Glutamatergic neuron (in vitro differentiated cells): ENCODE results near the gene ATG9A. TPM values are rescaled to one million over a fixed set of nuclear protein-coding genes. Genes with fewer than 3 reads are reported as not detected.

ENCODE experiments used
- DNase-seq: peaks from one replicate; pipeline ENCODE4 v3.0.0; 2022
- H3K27ac Mint-ChIP-seq: one replicate; pipeline ENCODE4 v1.8.0; 2020; ENCODE audit warnings: mild to moderate bottlenecking, mixed read lengths, inconsistent platforms; ENCODE audit not compliant: unreplicated experiment
- H3K27me3 Mint-ChIP-seq: one replicate; pipeline ENCODE4 v1.8.0; 2020; ENCODE audit warnings: mild to moderate bottlenecking, moderate library complexity, mixed read lengths, inconsistent platforms; ENCODE audit not compliant: unreplicated experiment
- H3K36me3 Mint-ChIP-seq: one replicate; pipeline ENCODE4 v1.8.0; 2020; ENCODE audit warnings: mild to moderate bottlenecking, mixed read lengths, inconsistent platforms; ENCODE audit not compliant: unreplicated experiment
- H3K4me1 Mint-ChIP-seq: one replicate; pipeline ENCODE4 v1.8.0; 2020; ENCODE audit warnings: mild to moderate bottlenecking, low read depth, mixed read lengths, inconsistent platforms; ENCODE audit not compliant: unreplicated experiment
- H3K4me3 Mint-ChIP-seq: one replicate; pipeline ENCODE4 v1.8.0; 2020; ENCODE audit warnings: mild to moderate bottlenecking, mixed read lengths, inconsistent platforms; ENCODE audit not compliant: unreplicated experiment
- H3K9me3 Mint-ChIP-seq: one replicate; pipeline ENCODE4 v1.8.0; 2020; ENCODE audit warnings: mild to moderate bottlenecking, moderate library complexity, mixed read lengths, inconsistent platforms; ENCODE audit not compliant: unreplicated experiment
- CTCF ChIP-seq: fragments of 200-600 bp; sonication (generic); IDR thresholded peaks from one replicate; pipeline ENCODE4 v1.5.0; 2021; ENCODE audit not compliant: partially characterized antibody, unreplicated experiment
- total RNA-seq: library from RNA; stranded (reverse); fragmentation: NEBNext Ultra II Directional; extraction: Animal tissue kit (Norgen Biotek cat#: 25700); gene quantifications from one replicate; pipeline ENCODE4 v1.2.1, GENCODE V29; 2021; ENCODE audit not compliant: unreplicated experiment

The ATG9A gene
- total RNA-seq, 1 donor from 2014 or later: 80.4 TPM

- Mint-ChIP-seq H3K27ac (peak overlapping the region; percentile 22), H3K27me3 (peaks cover 4% of the 10 kb centered on the region), H3K36me3 (no peaks in the 10 kb centered on the region), H3K4me1 (peaks cover 21% of the 10 kb centered on the region), H3K4me3 (no peak overlapping the region), H3K9me3 (peaks cover 11% of the 10 kb centered on the region)
- TF ChIP-seq CTCF: no peak
- DNase-seq: no peak
Observed at GRCh38 chr2:219247678-219248642, 18.5 kb upstream of the ATG9A start.

GRCh38 chr2:219246559-219246958 lies 17.1 kb upstream of the ATG9A start:
- no peak for DNase-seq
- no peak for TF ChIP-seq CTCF
- Mint-ChIP-seq H3K4me3 (peak overlapping the region; percentile 97), H3K36me3 (no peaks in the 10 kb centered on the region), H3K27ac (peak overlapping the region; percentile 62), H3K27me3 (peaks cover 1% of the 10 kb centered on the region), H3K4me1 (peaks cover 15% of the 10 kb centered on the region), H3K9me3 (peaks cover 6% of the 10 kb centered on the region)

GRCh38 chr2:219245899-219246230 lies 16.4 kb upstream of the ATG9A start:
- Mint-ChIP-seq H3K4me3 (peak overlapping the region; percentile 97), H3K27me3 (peaks cover 1% of the 10 kb centered on the region), H3K36me3 (no peaks in the 10 kb centered on the region), H3K4me1 (peaks cover 9% of the 10 kb centered on the region), H3K27ac (peak overlapping the region; percentile 99), H3K9me3 (peaks cover 6% of the 10 kb centered on the region)
- no peak for TF ChIP-seq CTCF
- no peak for DNase-seq

GRCh38 chr2:219245148-219245898 lies 15.9 kb upstream of the ATG9A start, which contains the start of the genes GLB1L and STK16:
GLB1L (minus strand) TSS chr2:219245444; CDS start chr2:219243573, 1,871 bp downstream.
STK16 (plus strand) TSS chr2:219245479; CDS start chr2:219246000, 521 bp downstream.
- Mint-ChIP-seq H3K4me3 (peak within 1 kb of the TSS; percentile 97), H3K4me1 (peaks cover 7% of the 10 kb centered on the region), H3K27me3 (peaks cover 1% of the 10 kb centered on the region), H3K9me3 (peaks cover 6% of the 10 kb centered on the region), H3K36me3 (no peaks in the 10 kb centered on the region), H3K27ac (peak within 1 kb of the TSS; percentile 99)
- DNase-seq: peak; percentile 97
- TF ChIP-seq CTCF: no peak
